ENCODE data around the gene CEMP1.
A peak's percentile ranks its signal among the peaks of the same experiment; 100 is the strongest.

CEMP1 gene

DNA sequence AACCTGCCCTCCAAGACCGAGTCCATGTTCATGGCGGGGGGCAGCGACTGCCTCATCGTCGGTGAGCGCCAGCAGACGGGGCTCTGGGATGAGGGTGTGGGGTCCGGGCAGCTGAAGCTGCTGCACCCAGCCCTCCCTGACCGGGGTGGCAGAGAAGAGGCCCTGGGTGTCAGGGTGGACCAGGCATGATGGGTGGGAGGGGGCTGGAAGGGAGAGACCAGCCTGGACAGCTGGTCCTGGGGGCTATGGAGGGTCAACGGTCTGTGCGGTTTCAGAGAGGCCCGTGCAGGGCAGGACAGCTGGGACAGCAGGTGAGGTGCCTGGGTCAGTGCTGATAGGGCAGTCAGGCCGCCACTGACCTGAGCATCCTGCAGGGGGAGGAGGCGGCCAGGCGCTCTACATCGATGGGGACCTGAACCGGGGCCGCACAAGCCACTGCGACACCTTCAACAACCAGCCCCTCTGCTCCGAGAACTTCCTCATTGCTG lies 30.7 kb downstream of the CEMP1 start:
- no peak for DNase-seq

DNA sequence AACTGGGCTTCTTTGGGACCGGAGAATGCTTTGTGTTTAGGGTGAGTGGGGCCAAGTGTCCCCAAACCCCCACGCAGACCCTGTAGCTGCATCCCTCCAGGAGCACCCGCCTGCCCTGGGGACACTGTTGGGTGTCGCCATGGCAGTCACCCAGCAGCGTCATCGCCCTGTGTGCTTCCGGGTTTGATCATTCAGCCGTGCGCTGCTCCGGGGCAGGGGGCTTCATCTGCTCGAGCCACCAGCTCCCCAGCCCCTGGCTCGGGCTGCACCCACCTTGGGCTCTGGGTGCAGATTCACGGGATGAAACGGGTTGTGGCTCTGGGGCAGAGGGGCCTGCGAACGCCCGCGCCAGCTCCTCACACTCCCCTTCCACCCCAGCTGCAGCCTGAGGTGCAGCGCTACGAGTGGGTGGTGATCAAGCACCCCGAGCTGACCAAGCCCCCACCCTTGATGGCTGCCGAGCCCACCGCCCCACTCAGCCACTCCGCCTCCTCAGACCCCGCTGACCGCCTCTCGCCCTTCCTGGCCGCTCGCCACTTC lies 31.2 kb downstream of the CEMP1 start:
- no peak for DNase-seq

DNA sequence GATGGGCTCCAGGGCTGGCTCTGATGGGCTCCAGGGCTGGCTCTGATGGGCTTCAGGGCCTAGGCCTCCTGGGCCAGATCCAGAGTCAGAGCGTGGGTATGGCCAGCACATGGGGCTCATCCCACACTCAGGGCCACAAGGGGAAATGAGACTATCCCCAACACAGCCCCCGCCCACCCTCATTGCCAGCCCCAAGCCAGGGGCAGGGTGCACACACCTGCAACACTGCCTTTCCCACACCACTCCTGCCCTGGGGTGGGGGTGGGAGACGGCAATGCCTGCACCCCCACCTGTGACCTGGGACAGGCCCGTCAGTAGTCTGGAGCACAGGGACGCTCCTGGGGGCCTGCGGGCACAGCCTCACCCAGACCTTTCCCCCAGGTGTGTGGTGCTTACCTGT lies 31.8 kb downstream of the CEMP1 start:
- DNase-seq = no peak

DNA sequence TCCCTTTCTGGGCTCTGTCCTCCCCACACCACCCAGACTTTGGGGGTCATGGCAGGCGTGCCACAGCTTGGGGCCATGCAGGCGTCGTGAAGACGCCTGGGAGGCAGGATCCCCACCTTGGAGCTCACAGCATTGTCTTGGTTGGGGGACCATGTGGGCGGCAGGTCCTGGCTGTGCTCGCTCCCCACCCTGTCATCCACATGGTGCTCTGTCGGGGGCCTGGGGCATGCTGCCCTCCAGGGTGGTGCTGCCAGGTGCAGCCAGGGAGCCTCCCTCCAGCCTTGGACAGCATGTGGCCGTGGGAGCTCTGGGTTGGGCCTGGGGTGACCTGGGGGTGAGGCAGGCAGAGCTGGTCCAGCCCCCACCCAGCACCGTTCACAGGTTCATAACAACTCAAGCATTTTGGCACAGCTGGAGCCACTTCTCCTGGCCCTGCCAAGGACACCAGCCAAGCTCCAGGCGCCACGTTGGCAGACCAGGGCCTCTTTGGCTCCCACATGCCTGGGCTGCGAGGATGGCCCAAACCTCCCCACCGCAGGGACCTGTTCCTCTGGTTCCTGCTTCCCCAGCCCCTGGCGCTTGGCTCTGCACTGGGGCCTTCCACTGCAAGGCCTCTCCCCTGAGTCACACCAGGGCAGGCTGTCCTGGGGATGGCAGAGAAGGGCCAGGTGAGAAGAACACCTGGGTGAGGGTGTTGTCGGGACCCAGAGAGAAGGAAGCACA lies 32.5 kb downstream of the CEMP1 start:
- no peak for DNase-seq

DNA sequence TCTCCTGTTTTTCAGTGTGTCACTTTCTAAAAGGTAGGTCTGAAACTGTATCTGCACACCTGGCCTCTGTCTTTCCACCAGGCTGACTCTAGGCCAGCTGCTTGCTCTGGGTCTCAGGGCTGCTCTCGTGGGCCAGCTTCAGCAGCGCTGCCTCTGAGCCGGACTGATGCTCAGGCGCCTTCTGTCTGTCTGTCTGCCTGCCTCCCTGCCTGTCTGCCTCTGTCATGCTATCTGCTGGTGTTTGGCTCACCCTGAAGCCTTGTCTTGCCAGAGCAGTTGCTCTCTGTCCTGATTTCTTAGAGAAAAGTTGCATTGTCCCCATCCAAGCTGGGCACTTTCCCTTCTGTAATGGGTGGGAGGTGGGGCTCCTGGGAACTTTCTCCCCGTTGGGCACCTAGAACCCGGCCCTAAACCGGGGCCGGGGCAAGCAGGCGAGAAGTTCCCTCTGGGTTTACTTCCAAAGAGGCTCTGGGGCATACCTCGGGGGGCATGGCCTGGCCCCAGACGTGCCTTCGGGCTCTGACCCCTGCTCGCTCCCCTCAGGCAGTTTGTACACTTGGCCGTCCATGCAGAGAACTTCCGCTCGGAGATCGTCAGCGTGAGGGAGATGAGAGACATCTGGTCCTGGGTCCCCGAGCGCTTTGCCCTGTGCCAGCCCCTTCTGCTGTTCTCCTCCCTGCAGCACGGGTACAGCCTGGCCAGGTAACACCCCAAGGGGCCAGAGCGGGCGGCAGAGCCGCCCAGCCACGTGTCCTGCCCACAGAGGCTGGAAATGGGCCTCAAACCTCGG lies 33.3 kb downstream of the CEMP1 start:
- DNase-seq = no peak

DNA sequence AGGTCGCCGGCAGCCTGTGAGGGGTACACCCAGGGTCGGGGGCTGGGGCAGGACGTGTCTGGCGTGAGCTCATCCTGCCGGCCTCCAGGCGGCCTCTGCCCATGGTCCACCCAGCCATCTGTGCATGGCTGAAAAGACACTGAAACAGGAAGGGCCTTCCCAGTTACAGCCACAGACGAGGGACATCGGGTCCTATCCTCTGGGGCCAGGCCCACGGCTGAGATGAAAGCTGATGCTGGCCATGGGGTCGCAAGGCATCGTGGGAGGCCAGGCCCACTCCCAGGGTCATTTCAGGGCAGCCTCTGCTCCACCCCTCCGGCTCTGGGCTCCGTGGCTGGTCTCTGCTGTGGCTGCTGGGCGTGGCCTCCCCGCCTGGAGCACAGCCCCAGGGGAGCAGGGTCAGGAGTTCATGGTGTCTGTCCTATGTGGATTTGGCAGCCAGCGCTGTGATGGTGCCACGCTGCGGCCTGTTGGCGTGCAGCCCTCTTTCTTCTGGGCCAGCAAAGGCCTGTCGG lies 34.0 kb downstream of the CEMP1 start:
- no peak for DNase-seq

DNA sequence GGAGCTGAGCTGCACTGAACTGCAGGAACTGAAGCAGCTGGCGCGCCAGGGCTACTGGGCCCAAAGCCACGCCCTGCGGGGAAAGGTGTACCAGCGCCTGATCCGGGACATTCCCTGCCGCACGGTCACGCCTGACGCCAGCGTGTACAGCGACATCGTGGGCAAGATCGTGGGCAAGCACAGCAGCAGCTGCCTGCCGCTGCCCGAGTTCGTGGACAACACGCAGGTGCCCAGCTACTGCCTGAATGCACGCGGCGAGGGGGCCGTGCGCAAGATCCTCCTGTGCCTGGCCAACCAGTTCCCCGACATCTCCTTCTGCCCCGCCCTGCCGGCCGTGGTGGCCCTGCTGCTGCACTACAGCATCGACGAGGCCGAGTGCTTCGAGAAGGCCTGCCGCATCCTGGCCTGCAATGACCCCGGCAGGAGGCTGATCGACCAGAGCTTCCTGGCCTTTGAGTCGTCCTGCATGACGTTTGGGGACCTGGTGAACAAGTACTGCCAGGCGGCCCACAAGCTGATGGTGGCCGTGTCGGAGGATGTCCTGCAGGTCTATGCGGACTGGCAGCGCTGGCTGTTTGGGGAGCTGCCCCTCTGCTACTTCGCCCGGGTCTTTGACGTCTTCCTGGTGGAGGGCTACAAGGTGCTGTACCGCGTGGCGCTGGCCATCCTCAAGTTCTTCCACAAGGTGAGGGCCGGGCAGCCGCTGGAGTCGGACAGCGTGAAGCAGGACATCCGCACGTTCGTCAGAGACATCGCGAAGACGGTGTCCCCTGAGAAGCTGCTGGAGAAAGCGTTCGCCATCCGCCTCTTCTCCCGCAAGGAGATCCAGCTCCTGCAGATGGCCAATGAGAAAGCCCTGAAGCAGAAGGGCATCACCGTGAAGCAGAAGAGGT lies 34.7 kb downstream of the CEMP1 start:
- no peak for DNase-seq

DNA sequence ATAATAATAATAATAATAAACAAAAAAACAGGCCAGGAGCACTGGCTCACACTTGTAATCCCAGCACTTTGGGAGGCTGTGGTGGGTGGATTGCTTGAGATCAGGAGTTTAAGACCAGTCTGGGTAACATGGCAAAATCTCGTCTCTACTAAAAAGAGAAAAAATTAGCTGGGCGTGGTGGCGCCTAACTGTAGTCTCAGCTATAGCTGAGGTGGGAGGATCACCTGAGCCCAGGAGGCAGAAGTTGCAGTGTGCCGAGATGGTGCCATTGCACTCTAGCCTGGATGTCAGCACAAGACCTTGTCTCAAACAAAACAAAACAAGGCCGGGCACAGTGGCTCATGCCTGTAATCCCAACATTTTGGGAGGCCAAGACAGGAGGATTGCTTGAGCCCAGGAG lies 36.2 kb downstream of the CEMP1 start:
- no peak for DNase-seq

DNA sequence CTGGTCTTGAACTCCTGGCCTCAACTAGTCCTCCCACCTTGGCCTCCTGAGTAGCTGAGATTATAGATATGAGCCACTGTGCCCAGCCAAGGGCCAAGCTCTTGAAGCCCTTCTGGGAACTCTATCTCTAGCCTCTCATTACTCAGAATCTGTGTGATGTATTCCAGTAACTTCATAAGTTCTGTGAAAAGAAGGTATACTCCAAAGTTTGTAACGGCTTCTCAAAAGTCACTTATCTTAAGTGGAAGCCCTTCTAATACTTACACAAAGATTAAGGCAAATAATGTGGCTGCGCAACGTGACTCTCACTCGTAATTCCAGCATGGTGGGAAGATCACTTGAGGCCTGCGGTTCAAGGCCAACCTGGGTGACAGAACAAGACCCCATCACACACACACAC lies 36.6 kb downstream of the CEMP1 start:
- no peak for DNase-seq

DNA sequence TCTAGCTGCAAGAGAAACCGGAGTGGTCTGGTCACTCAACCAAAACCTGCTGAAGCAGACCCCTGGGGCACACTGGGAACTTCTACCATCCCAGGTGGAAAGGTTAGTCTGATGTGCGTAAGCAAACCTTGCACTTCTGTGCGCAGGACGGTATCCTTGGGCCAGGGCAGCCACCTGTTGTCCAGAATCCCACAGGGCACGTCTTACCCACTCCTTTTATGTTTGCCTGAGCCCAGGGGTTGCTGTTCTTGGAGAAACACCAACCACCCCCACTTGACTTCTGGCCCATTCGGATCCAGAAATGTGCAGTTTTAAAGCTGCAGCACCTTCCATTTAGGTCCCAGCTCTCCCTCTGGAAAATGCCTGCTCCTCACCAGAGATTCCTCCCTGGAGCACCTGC lies 37.6 kb downstream of the CEMP1 start:
- no peak for DNase-seq

DNA sequence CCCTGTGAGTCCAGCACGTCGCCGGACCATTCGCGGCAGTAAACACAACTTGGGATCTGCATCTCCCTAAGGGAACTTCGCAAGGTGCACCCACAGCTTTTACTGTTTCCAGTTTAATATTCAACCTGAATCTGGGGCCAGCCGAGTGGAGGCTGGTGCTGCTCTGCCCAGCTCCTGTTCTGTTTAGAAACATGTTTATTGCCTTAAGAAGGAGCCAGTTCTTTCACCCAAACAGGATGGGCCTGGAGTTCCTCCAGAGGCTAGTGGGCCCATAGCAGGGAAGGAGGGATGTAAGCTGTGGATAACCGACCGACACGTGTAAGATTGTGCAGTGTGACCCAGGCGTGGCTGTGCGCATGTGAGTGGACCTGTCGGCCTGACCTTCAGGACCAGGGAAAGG lies 38.9 kb downstream of the CEMP1 start:
- DNase-seq = no peak

DNA sequence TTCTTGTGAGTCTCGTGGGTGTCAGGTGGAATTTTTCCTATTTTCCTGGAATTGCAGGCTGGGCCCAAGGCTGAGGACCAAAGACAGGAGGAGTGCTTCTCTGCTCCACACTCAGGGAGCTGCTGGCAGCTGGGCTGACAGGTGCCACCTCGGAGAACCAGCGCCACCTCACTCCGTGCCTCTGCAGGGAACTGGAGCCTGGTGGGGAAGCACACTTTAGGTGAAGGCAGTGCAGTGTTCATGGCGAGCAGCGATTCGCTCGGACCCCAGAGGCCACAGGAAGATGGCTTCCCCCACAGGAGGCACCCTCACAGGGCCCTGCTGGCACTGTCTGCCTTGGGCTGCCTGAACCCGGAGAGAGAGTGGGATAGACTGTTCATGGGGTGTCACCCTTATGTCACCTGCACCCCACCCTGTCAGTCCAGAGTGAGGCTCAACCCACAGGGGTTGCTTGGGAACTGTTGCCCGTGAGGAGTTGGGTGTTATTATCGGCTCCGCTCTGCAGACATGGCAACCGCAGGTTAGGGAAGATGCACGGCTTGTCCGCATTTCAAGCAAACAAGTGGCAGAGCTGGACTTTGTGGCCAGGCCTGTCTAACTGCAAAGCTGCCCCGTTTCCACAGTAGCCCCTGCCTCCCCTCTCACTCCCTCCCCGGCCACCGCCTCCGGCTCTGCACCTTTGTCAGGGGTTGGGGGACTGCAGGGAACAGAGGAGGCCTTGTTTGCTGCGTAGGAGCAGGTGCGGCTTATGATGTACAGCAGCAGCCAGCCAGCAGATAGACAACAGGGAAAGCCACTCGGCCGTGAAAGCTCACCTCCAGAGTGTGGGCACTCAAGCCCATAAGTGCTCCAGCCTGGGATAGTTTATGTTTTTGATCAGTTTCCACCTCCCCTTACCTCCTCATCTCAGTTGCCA lies 40.8 kb downstream of the CEMP1 start:
- no peak for DNase-seq

DNA sequence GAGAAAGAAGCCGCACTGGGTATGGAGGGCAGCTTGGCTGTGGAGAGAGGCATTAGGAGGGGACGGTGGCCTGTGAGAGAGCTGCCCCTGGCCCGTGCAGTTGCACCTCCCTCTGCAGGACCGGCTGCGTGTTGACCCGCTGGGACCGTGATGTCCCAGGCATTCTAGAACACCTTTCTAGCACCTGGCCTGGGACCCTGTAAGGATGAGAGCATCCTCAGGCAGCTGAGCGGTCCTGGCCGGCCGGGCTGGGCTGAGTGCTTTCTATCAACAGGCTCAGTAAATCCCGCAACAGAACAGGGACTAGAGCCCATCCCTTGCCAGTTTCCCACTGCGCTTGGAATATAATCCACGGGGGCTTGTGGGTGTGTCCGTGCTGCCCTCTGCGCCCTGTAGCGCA lies 41.6 kb downstream of the CEMP1 start:
- DNase-seq = no peak

DNA sequence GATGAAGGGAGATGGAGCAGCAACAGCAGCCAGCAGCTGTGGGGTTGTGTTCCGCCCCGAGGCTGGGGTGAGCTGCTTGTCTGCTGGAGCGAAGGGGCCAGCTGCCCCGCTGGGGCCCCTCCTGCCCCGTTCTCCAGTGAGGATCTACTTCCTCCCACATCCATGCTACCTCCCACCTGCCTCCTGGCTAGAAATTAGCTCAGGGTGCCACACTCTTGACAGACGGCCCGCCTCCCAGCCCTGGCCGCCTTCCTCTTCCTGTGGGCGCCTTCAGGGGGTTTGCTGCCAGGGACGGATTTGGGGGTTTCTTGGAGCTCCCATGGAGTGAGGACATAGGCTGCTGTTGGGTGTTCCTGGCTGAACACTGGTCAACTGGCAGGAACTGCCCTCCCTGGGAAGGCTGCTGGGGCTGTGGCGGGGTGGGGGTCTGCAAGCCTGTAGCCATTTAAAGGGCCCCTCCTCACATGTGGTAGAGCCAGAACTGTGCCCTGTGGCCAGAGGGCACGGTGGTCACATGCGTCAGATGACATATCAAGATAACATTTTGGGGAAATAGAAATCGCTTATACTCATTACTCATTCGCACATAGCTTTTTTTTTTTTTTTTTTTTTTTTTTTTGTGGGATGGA lies 43.2 kb downstream of the CEMP1 start:
- no peak for DNase-seq

DNA sequence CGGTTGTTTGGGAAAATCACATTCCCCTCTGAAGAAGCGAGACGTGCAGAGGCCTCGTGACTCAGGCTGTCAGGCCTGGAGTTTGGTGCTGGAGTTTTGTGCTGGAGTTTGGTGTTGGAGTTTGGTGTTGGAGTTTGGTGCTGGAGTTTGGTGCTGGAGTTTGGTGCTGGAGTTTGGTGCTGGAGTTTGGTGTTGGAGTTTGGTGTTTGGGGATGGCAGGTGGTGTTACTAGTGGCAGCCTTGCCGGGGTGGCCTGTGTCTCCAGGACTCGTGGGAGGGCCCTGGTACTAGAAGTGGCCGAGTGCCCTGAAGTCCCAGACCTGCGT lies 43.7 kb downstream of the CEMP1 start:
- DNase-seq = no peak

DNA sequence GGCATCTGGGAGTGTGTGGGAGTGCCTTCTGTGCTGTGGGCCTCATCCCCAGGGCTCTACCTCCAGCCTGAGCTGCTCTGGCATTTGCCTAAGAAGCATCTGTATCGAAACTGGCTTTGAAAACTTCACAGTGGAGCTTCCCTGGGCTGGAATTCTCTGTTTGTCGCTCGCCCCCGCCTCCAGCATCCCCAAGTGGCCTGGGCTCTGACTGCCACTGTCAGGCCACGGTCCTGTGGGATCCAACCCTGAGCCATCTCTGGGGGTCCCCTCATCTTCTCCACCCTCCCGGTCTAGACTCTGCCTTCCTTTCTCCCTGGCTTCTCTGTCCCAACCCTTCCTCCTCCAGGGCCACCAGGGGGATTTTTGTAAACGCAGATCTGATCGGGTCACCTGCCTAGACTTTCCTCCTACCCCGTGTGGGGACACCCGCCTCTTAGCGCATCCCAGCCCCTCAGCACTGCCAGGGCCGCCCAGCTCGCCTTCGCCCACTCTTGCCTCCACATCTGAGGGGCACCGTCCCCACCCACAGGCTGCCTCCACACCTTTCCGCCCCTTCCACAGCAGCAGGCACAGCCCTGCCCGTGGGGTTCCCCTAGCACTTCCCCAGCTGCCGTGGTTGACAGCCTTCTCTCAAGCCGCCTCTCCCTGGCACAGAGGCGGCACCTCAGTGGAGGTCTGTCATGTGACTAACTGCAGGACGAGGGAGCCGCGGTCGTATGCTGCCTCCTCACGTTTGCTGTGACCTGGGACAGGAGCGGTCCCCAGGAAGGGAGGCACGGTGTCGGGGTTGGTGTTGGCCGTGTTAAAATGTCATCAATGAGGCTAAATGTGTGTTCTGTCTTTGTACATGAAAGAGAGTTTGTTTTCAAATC lies 44.3 kb downstream of the CEMP1 start:
- DNase-seq = peak; percentile 78

DNA sequence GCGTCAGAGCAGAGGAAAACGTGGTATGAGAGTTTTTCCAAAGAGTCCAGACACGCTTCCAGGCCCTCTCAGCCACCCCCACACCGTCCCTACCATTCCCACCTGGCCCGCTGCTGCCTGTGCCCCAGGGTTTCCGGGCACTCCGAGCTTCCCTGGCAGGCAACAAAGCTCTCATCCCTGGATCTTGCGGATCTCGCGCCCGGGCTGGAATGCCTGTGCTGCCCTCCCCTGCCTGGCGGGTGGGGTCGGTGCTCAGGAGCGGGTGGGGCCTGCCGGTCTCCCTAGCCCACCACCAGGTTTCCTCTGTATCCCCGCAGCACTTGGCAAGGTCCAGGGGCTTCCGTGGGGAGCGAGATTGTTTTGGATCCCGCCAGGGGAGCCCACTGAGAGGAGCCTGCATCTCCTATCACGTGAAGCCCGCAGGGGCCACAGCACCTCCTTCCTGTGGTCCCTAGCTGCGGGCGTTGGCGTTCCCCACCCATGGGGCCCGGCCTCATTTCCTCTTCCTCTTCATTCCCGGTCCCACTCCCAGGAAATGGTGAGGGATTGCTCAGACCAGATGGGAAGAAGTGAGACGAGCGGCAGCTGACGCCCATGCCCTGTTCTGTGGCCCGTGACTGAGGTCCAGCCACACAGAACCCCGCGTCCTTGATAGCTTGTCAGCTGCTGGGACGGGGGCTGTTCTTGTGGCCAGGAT lies 45.2 kb downstream of the CEMP1 start:
- no peak for DNase-seq

DNA sequence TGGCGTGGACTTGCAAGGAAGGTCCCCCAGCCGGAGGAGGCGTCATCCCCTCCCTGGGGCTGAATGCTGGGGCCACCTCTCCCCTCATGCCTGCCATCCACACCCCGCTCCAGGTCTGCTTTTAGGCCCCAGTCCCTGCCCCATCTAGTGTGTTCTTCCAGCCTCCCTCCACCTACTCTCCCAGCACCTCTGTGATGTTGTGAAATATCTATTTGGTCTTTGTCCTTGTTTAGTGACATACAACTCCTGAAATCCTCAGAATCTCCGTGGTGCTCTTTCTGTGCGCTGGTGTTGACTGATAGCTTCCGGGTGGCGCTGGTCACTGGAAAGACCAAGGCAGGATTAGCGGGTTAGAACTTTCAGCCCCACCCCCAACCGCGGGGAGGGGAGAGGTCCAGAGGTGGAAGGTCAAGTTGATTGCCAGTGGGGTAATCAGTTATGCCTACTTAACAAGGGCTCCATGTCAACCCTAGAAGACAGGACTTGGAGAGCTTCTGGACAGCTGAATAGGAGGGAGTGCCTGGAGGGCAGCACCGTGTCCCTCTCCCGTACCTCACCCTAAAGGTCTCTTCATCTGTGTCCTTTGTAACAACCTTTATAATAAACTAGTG lies 46.2 kb downstream of the CEMP1 start:
- DNase-seq = no peak
